NB4 (cell line): ENCODE measurements around the gene ANKH.

Experiments
- DNase-seq: peaks from one replicate; pipeline ENCODE4 v3.0.0; 2010; ENCODE audit warnings: low read depth
- H3K4me3 ChIP-seq: one replicate; pipeline ENCODE4 v1.5.1; 2011; ENCODE audit warnings: mild to moderate bottlenecking, low read depth, low read length, moderate library complexity
- CTCF ChIP-seq: IDR thresholded peaks from one replicate; pipeline ENCODE4 v1.5.1; 2012; ENCODE audit warnings: low read depth, low read length
- MAX ChIP-seq: IDR thresholded peaks from 2 replicates; pipeline ENCODE4 v1.6.1; 2011; ENCODE audit warnings: low read depth, low read length
- MYC ChIP-seq: IDR thresholded peaks from 2 replicates; pipeline ENCODE4 v1.6.1; 2011; ENCODE audit warnings: low read depth, low read length
- POLR2A ChIP-seq: IDR thresholded peaks from 2 replicates; pipeline ENCODE4 v1.6.1; 2011; ENCODE audit warnings: mild to moderate bottlenecking; ENCODE audit not compliant: insufficient read length; ENCODE audit errors: extremely low read depth

The ANKH gene

GRCh38 chr5:14707811-14708390, 163.7 kb downstream of the ANKH start:
- TF ChIP-seq MYC (no peak), POLR2A (no peak), MAX (no peak), CTCF (no peak)
- no peak overlapping the region for H3K4me3 ChIP-seq
- no peak for DNase-seq

- H3K4me3 ChIP-seq, result no peak overlapping the region
- peak; percentile 73 for DNase-seq
- TF ChIP-seq MYC (peak; percentile 79), CTCF (no peak), POLR2A (no peak), MAX (peak; percentile 94)
Observed at GRCh38 chr5:14706615-14707021, 165.0 kb downstream of the ANKH start.

- peak; percentile 25 for DNase-seq
- TF ChIP-seq MAX (no peak), MYC (no peak)
Observed at GRCh38 chr5:14705556-14705955, 166.0 kb downstream of the ANKH start.

GRCh38 chr5:14702238-14702839, 169.2 kb downstream of the ANKH start:
- DNase-seq, result no peak
- TF ChIP-seq POLR2A (no peak), MAX (no peak), MYC (no peak), CTCF (no peak)
- H3K4me3 ChIP-seq, result no peak overlapping the region

More at GRCh38 chr5:14705556-14705955, 166.0 kb downstream of the ANKH start:
- H3K4me3 ChIP-seq, result no peak overlapping the region

- H3K4me3 ChIP-seq, result no peak overlapping the region
- no peak for DNase-seq
- no peak for TF ChIP-seq POLR2A
Observed at GRCh38 chr5:14701556-14701955, 170.0 kb downstream of the ANKH start.

- no peak overlapping the region for H3K4me3 ChIP-seq
- no peak for TF ChIP-seq MAX
- no peak for TF ChIP-seq POLR2A
- TF ChIP-seq MYC, result no peak
- TF ChIP-seq CTCF, result no peak
- peak; percentile 81 for DNase-seq
Observed at GRCh38 chr5:14700478-14701436, 170.8 kb downstream of the ANKH start.
